ENCODE results near the gene SLC9C1.

GRCh38 chr3:112289011-112289410, 5.0 kb downstream of the SLC9C1 start:
- TF ChIP-seq TAF1 (IDR thresholded peaks at IDR 0.05; ENCODE audit: borderline replicate concordance, low read depth, low read length) (no peak), POLR2A (IDR thresholded peaks at IDR 0.05; ENCODE audit: low read depth, low read length) (no peak), POLR2AphosphoS5 (IDR thresholded peaks at IDR 0.05; ENCODE audit: low read depth, low read length) (no peak)

Measured in GM12892 (cell line).